Keratinocyte (primary cell): Measurements from ENCODE around the gene ME1.

Experiments used
- EZH2 ChIP-seq: IDR thresholded peaks from one replicate; pipeline ENCODE4 v1.6.1; 2012; ENCODE audit warnings: inconsistent platforms, mild to moderate bottlenecking, low read length, moderate library complexity
- TF ChIP-seq, protein P1 (sequence below), 3 experiments: IDR thresholded peaks in 1 of 3; conservative IDR thresholded peaks in 1 of 3; optimal IDR thresholded peaks in 1 of 3; 2 replicates in 2 of 3; 3 replicates in 1 of 3; pipeline versions ENCODE3 to v1.5.1; 2011; ENCODE audit warnings: low read length in 3 of 3, mild to moderate bottlenecking in 3 of 3, moderate library complexity in 2 of 3, control low read depth in 1 of 3, inconsistent platforms in 1 of 3; ENCODE audit not compliant: insufficient read depth in 2 of 3; ENCODE audit errors: extremely low read depth in 1 of 3

DNA sequence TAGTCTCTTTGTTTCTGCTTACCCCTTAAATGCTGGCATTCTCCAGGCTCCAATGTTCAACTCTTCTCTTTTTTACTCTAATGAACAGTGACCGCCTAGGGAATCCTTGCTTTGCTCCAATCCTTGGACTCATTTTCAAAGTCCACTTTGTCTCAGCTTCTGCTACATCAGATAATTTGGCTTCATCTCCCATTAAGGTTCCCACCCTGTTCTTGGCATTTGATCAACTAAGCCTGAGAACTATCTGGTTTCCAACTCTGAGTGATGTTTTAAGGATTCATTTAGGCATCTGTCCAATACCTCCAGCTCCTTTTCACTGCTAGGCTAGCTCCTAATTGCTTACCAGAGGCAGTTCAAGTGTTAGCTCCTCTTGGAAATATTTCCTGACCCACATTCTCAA is 64.9 kb downstream of the ME1 start:
- TF ChIP-seq, protein P1, sequence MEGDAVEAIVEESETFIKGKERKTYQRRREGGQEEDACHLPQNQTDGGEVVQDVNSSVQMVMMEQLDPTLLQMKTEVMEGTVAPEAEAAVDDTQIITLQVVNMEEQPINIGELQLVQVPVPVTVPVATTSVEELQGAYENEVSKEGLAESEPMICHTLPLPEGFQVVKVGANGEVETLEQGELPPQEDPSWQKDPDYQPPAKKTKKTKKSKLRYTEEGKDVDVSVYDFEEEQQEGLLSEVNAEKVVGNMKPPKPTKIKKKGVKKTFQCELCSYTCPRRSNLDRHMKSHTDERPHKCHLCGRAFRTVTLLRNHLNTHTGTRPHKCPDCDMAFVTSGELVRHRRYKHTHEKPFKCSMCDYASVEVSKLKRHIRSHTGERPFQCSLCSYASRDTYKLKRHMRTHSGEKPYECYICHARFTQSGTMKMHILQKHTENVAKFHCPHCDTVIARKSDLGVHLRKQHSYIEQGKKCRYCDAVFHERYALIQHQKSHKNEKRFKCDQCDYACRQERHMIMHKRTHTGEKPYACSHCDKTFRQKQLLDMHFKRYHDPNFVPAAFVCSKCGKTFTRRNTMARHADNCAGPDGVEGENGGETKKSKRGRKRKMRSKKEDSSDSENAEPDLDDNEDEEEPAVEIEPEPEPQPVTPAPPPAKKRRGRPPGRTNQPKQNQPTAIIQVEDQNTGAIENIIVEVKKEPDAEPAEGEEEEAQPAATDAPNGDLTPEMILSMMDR (optimal IDR thresholded peaks at IDR 0.05 in 1 of 3, IDR thresholded peaks at IDR 0.05 in 1 of 3, conservative IDR thresholded peaks at IDR 0.05 in 1 of 3; ENCODE audit: extremely low read depth in 1 of 3, insufficient read depth in 2 of 3, low read length in 3 of 3), result no peak
- TF ChIP-seq EZH2, result no peak
